Measurements from ENCODE around the gene RYK.

DNA sequence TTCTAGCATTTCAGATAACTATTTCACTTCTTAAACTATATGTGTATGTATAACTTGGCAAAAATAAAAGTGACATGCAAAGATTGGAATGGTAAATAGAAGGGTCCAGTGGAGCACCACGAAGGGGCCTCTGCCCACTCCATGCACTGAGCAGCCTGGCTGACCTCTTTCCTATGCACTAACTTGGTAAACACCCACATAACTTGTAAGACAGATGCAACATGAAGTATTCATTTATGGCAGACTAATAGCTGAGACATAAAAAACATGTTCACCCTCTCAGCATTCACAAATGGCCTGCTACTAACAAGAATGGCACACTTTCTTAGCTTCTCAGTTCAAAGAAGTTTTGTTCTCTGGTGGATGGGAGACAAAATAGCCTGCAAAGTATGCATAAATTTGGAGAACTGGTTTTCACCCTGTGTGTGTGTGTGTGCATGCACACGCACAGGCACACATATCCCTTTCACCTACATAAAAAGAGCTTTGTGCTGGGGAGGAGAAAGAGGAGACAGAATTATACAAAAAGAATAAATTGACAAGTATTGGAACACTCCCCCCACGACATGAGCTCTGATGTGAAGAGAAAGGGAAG is 26.5 kb upstream of the RYK start:
- TF ChIP-seq POLR2A (IDR thresholded peaks at IDR 0.05; ENCODE audit: low read length) (no peak), GATA1 (IDR thresholded peaks at IDR 0.05; ENCODE audit: low read depth, low read length) (no peak)

Measured in erythroblast (primary cell).